ENCODE data around the gene WDR7.

WDR7 gene

DNA sequence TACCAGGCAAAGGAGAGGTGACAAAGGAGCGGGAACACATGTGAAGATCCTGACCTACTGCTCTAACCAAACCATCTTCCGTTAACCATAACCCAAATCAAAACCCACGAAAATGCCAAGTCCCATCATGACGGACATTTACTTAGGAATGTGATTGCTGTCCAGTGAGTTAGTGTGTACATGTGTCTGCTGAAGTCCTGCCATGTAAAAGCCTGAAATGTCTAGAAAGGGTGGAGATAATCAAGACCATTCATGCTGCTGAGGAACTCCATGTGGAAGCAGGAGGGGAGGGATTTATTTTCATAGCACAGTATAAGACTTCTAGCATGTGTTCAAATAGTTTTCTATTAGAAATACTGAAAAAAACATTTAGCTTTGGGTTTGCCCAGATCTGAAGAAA, 358.7 kb downstream of the WDR7 start:
- Histone ChIP-seq H3K27me3 (no peaks in the 10 kb centered on the region), H3K9me3 (replicated peaks in 1 of 11) (no peaks in the 10 kb centered on the region), H3K27ac (no peak overlapping the region), H4K20me1 (no peaks in the 10 kb centered on the region), H3K4me1 (peaks cover 1 to 21% (median 9%) of the 10 kb centered on the region in 10 experiments; a peak in 19 of 20 replicates), H3K4me2 (no peak overlapping the region), H3K4me3 (no peak overlapping the region), H3K9ac (no peak overlapping the region), H3K36me3 (no peaks in the 10 kb centered on the region)
- TF ChIP-seq Cebpa-rat (IDR thresholded peaks at IDR 0.05) = no peak

- Histone ChIP-seq H3K9ac (no peak overlapping the region), H3K36me3 (no peaks in the 10 kb centered on the region), H3K4me1 (peaks cover 14 to 32% (median 19%) of the 10 kb centered on the region in 10 experiments), H3K27me3 (no peaks in the 10 kb centered on the region), H3K4me3 (no peak overlapping the region), H3K9me3 (replicated peaks in 1 of 11) (no peaks in the 10 kb centered on the region), H3K27ac (no peak overlapping the region), H4K20me1 (peaks cover 0 to 4% (median 0%) of the 10 kb centered on the region in 11 experiments; a peak in 1 of 22 replicates), H3K4me2 (no peak overlapping the region)
- no peak for TF ChIP-seq Cebpa-rat (IDR thresholded peaks at IDR 0.05)
These were observed 363.7 kb downstream of the WDR7 start for GRCh38 chr18:57014772-57015413.

DNA sequence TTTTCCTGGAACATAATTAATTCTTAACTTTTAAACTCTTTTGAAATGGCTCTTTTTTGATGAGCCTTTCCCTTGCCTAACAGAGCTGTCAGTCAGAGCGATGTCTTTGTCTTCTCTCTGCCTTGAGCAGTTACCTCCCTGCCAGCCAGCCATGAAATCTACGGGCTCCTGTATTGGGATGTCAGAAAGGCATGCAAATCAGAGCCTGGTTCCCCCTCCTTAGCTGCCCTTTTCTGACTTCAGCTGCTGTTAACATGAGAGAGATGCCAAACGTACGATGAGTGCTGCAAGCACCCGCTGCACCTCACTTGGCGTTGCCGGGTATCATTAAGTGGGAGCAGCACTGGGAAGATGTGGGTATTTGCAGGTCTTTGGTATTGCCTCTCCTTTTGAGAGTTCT, 364.3 kb downstream of the WDR7 start:
- Histone ChIP-seq H3K4me2 (peak overlapping the region in 3 of 11 experiments; percentile 86 to 93 (median 87); a peak in 3 of 22 replicates), H3K4me3 (no peak overlapping the region), H3K9me3 (replicated peaks in 1 of 11) (no peaks in the 10 kb centered on the region), H3K27ac (no peak overlapping the region), H3K36me3 (peaks cover 0 to 3% (median 0%) of the 10 kb centered on the region in 11 experiments; a peak in 1 of 22 replicates), H3K27me3 (no peaks in the 10 kb centered on the region), H4K20me1 (peaks cover 0 to 4% (median 0%) of the 10 kb centered on the region in 11 experiments; a peak in 1 of 22 replicates), H3K4me1 (peaks cover 14 to 32% (median 19%) of the 10 kb centered on the region in 10 experiments), H3K9ac (no peak overlapping the region)
- TF ChIP-seq Cebpa-rat (IDR thresholded peaks at IDR 0.05) = no peak

DNA sequence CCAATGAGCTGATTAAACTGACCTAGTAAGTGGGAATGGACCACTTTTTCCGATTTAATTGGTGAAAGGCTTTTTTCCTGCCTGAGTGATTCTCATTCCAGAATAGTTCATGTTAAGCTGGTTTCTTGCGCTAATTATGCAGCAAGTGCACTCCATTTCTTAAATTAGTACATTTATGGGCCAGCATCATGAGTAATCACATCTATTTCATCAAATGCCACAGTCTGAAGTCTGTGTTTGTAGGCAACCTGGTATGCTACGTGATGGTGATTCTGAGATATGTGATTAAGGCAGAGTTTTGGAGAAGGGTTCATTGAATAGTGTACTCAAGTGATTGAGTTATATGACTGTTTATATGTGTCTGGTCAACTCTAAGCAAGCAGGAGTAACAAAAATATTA, 367.7 kb downstream of the WDR7 start:
- H3K27me3 ChIP-seq = no peaks in the 10 kb centered on the region
- H3K27ac ChIP-seq = no peak overlapping the region
- peaks cover 0 to 4% (median 0%) of the 10 kb centered on the region in 11 experiments; a peak in 1 of 22 replicates for H4K20me1 ChIP-seq
- no peak overlapping the region for H3K4me3 ChIP-seq
- no peaks in the 10 kb centered on the region for H3K9me3 ChIP-seq (replicated peaks in 1 of 11)
- H3K4me2 ChIP-seq = no peak overlapping the region
- H3K9ac ChIP-seq = no peak overlapping the region
- TF ChIP-seq Cebpa-rat (IDR thresholded peaks at IDR 0.05) = no peak
- peaks cover 0 to 25% (median 0%) of the 10 kb centered on the region in 11 experiments; a peak in 5 of 22 replicates for H3K36me3 ChIP-seq
- H3K4me1 ChIP-seq = peaks cover 14 to 32% (median 27%) of the 10 kb centered on the region in 10 experiments

DNA sequence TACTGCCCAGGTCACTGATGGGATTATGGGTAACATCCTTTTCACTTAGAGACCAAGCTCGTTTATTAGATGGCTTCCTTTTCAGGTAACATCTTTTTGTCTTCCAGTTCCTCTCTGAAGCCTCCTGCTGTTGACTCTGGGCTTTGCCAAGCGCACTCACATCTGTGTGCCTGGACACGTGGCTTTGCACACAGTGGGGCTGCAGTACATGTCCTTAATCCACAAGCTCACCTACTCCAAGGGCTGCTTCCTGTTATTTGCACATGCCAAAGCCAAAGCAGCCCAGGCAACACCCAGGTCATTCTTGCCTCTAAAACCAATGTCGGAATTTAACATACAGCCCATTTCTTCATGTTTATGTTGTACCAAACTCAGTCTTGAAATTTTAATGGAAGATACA, 371.6 kb downstream of the WDR7 start:
- H3K4me1 ChIP-seq = peaks cover 4 to 16% (median 14%) of the 10 kb centered on the region in 10 experiments; a peak in 17 of 20 replicates
- no peak overlapping the region; a peak in 1 of 22 replicates for H3K4me2 ChIP-seq
- peaks cover 0 to 37% (median 8%) of the 10 kb centered on the region in 11 experiments; a peak in 12 of 22 replicates for H3K36me3 ChIP-seq
- H4K20me1 ChIP-seq = no peaks in the 10 kb centered on the region; a peak in 1 of 22 replicates
- no peak for TF ChIP-seq Cebpa-rat (IDR thresholded peaks at IDR 0.05)
- H3K9me3 ChIP-seq (replicated peaks in 1 of 11) = no peaks in the 10 kb centered on the region
- no peak overlapping the region for H3K27ac ChIP-seq
- no peaks in the 10 kb centered on the region for H3K27me3 ChIP-seq
- H3K9ac ChIP-seq = no peak overlapping the region
- no peak overlapping the region for H3K4me3 ChIP-seq

DNA sequence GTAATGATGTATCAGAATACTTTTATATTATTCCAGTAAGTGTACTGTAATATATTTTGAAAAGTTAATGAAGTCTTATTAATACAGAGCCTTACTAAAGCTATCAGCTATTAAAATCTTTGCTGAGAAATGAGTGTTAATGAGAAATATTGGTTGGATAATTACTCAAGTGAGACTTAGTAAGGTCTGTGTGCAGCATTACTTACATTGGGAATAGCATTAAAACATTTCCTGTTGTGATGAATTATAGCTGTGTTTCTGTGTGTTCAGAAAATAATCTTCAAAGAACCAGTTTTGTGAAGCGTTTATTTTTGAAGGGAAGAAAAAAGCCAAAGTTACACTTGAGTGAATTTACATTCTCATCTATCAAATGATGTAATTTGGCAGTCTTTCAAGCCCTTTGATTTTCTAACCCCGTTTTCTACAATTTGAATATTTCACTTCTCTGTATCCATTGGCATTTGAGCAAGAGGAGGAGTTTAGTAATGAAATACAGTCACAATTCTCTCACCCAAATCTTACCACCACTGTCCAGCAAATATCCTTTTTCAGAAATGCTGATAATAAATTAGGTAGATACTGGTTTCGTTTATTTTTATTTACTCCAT, 372.2 kb downstream of the WDR7 start:
- Histone ChIP-seq H3K4me3 (no peak overlapping the region), H3K4me2 (peak overlapping the region in 1 of 11 experiments; percentile 12; a peak in 4 of 22 replicates), H3K27me3 (no peaks in the 10 kb centered on the region), H3K4me1 (peaks cover 0 to 11% (median 9%) of the 10 kb centered on the region in 10 experiments; a peak in 13 of 20 replicates), H3K27ac (no peak overlapping the region), H3K9me3 (replicated peaks in 1 of 11) (no peaks in the 10 kb centered on the region), H3K9ac (no peak overlapping the region), H4K20me1 (no peaks in the 10 kb centered on the region), H3K36me3 (peaks cover 0 to 43% (median 8%) of the 10 kb centered on the region in 11 experiments; a peak in 12 of 22 replicates)
- no peak for TF ChIP-seq Cebpa-rat (IDR thresholded peaks at IDR 0.05)

DNA sequence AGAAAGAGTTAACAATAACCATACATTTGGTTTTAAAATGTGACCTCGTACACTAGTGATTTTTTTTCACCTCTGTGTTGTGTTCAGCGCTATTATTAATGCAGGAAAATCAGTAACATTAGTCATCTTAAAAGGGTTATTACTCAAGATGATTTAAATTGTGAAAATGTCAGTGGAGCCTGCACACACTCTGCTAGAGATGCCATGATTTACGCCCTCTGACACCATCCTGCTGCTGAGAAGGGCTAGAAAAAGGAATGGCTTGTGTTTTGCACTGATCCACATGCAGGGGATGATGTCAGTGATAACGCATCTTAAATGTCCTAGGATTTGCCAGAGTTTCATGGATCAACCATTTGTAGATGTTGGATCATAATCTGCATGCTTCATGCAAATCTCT, 374.4 kb downstream of the WDR7 start:
- Histone ChIP-seq H4K20me1 (no peaks in the 10 kb centered on the region), H3K36me3 (peaks cover 0 to 57% (median 8%) of the 10 kb centered on the region in 11 experiments; a peak in 14 of 22 replicates), H3K9me3 (replicated peaks in 1 of 11) (no peaks in the 10 kb centered on the region), H3K27me3 (no peaks in the 10 kb centered on the region), H3K9ac (no peak overlapping the region), H3K27ac (no peak overlapping the region), H3K4me3 (no peak overlapping the region), H3K4me1 (peaks cover 0 to 11% (median 7%) of the 10 kb centered on the region in 10 experiments; a peak in 10 of 20 replicates), H3K4me2 (no peak overlapping the region)
- no peak for TF ChIP-seq Cebpa-rat (IDR thresholded peaks at IDR 0.05)

GRCh38 chr18:57026316-57026715, 375.2 kb downstream of the WDR7 start:
- H3K27me3 ChIP-seq = no peaks in the 10 kb centered on the region
- no peaks in the 10 kb centered on the region for H4K20me1 ChIP-seq
- no peaks in the 10 kb centered on the region for H3K9me3 ChIP-seq (replicated peaks in 1 of 11)
- no peak overlapping the region for H3K27ac ChIP-seq
- H3K9ac ChIP-seq = no peak overlapping the region
- H3K4me3 ChIP-seq = no peak overlapping the region
- TF ChIP-seq Cebpa-rat (IDR thresholded peaks at IDR 0.05) = no peak
- H3K4me1 ChIP-seq = peaks cover 0 to 11% (median 7%) of the 10 kb centered on the region in 10 experiments; a peak in 10 of 20 replicates
- H3K4me2 ChIP-seq = no peak overlapping the region
- peaks cover 0 to 56% (median 8%) of the 10 kb centered on the region in 11 experiments; a peak in 14 of 22 replicates for H3K36me3 ChIP-seq

DNA sequence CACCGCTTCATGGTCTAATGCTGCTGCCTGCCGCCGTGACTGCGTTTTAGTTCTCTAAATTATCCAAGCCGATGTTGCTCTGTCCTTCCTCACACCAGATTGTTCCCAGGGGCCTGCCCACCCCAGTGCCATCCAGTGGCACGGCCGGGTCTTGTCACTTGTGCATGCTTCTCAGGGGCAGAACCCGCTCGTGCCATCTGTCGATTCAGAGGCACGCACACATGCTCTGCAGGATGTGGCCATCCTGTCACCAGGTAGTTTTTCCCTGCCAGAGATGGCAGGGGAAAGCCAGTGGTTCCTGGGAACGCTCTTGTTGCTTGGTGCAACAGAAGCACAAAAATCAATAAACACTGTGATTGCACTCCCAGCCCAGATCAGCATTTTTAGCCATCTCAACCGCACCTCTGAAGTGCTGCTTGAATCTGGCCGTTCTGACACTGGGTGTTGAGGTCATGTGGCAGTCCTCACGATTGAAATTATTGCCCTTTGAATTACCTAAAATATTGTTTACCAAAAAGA, 376.1 kb downstream of the WDR7 start:
- H3K27ac ChIP-seq = no peak overlapping the region
- no peak overlapping the region for H3K4me2 ChIP-seq
- no peaks in the 10 kb centered on the region for H3K9me3 ChIP-seq (replicated peaks in 1 of 11)
- no peak overlapping the region for H3K4me3 ChIP-seq
- no peak overlapping the region for H3K9ac ChIP-seq
- H3K27me3 ChIP-seq = no peaks in the 10 kb centered on the region
- no peak for TF ChIP-seq Cebpa-rat (IDR thresholded peaks at IDR 0.05)
- peaks cover 0 to 50% (median 8%) of the 10 kb centered on the region in 11 experiments; a peak in 14 of 22 replicates for H3K36me3 ChIP-seq
- H3K4me1 ChIP-seq = peaks cover 0 to 11% (median 7%) of the 10 kb centered on the region in 10 experiments; a peak in 10 of 20 replicates
- no peaks in the 10 kb centered on the region for H4K20me1 ChIP-seq

Measured in BLaER1 treated with 17β-estradiol and CSF1 and Interleukin-3, amounts not matched to agents 10 nM and 100 nM (cell line).